ENCODE measurements around the gene ELF4.

- TF ChIP-seq POLR2A (IDR thresholded peaks at IDR 0.05) (no peak), CTCF (IDR thresholded peaks at IDR 0.05) (no peak)
Observed at GRCh38 chrX:130125091-130125874, 15.0 kb upstream of the ELF4 start.
